Peyer's patch (tissue), 4 donors: ENCODE results near the gene KITLG. TPM values are rescaled to one million over a fixed set of nuclear protein-coding genes. Genes with fewer than 3 reads are reported as not detected.

Experiments used
- DNase-seq, 3 donors: peaks; one replicate each; pipeline ENCODE4 v3.0.0-alpha.2; 2017 to 2019
- H3K27ac ChIP-seq, 4 donors: fragments of 200-600 bp; sonication (generic); one replicate each; pipeline ENCODE4 v1.5.1; 2016 to 2019
- H3K27me3 ChIP-seq, 2 donors: fragments of 200-600 bp; sonication (generic); one replicate each; pipeline ENCODE4 v1.5.1; 2019
- H3K36me3 ChIP-seq, 3 donors: fragments of 200-600 bp; sonication (generic); one replicate each; pipeline ENCODE4 v1.5.1; 2016 to 2019
- H3K4me1 ChIP-seq, 4 donors: fragments of 200-600 bp; sonication (generic); one replicate each; pipeline ENCODE4 v1.5.1; 2016 to 2019
- H3K4me3 ChIP-seq, 4 donors: fragments of 200-600 bp; sonication (generic); 1 replicate in 3 of 4; 2 replicates in 1 of 4; pipeline ENCODE4 v1.5.1; 2016 to 2019; ENCODE audit warnings: mild to moderate bottlenecking in 1 of 4
- H3K9me3 ChIP-seq, 4 donors: fragments of 200-600 bp; sonication (generic); one replicate each; pipeline ENCODE4 v1.5.1; 2016 to 2019; ENCODE audit warnings: mild to moderate bottlenecking in 1 of 4
- POLR2A ChIP-seq, 2 donors: fragments of 450-650 bp; IDR thresholded peaks; one replicate each; pipeline ENCODE4 v1.5.1; 2017; ENCODE audit warnings: antibody characterized with exemption in 2 of 2, mild to moderate bottlenecking in 2 of 2, moderate library complexity in 2 of 2
- total RNA-seq, 4 donors: library from RNA; depleted of rRNA; stranded (reverse); fragments of >200 nt; gene quantifications; one replicate each; pipeline ENCODE4 v1.1.0, GENCODE V29; 2016
- TF ChIP-seq, protein P1 (sequence below), 6 experiments: fragments of 450-650 bp in 4 of 6; fragments of 200-600 bp in 2 of 6; sonication (generic) in 1 of 6; IDR thresholded peaks; one replicate each; pipeline ENCODE4 v1.5.1; 2017 to 2019; ENCODE audit warnings: antibody characterized with exemption in 6 of 6, mild to moderate bottlenecking in 3 of 6, moderate library complexity in 1 of 6

Gene KITLG
- total RNA-seq, 4 donors from 2014 or later = 5.2 to 29.7 (median 9.3) TPM

DNA sequence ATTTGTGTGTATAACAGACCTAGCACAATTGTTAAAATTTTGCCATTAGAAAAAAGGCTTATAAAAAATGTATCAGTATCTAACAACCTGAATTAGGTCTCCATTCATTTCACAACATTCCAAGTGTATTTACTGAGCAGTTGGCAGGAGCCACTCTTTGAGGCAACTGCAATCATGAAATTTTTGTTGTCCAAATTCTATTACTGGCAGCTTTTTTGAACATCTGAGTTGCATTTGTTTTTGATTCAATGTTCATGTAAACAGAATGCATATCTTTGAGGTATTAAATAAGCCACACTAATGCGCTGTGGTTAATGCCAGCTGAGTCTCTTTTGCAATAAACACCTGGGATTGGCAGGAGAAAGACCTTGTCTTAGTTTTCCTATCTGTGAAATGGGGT, 8.7 kb downstream of the KITLG start:
- Histone ChIP-seq H3K4me3 (no peak overlapping the region), H3K4me1 (peaks cover 0 to 19% (median 0%) of the 10 kb centered on the region in 4 donors), H3K27me3 (no peaks in the 10 kb centered on the region), H3K27ac (no peak overlapping the region), H3K36me3 (no peaks in the 10 kb centered on the region), H3K9me3 (no peaks in the 10 kb centered on the region)
- no peak for DNase-seq
- TF ChIP-seq POLR2A (IDR thresholded peaks at IDR 0.05) = no peak
- TF ChIP-seq, protein P1, sequence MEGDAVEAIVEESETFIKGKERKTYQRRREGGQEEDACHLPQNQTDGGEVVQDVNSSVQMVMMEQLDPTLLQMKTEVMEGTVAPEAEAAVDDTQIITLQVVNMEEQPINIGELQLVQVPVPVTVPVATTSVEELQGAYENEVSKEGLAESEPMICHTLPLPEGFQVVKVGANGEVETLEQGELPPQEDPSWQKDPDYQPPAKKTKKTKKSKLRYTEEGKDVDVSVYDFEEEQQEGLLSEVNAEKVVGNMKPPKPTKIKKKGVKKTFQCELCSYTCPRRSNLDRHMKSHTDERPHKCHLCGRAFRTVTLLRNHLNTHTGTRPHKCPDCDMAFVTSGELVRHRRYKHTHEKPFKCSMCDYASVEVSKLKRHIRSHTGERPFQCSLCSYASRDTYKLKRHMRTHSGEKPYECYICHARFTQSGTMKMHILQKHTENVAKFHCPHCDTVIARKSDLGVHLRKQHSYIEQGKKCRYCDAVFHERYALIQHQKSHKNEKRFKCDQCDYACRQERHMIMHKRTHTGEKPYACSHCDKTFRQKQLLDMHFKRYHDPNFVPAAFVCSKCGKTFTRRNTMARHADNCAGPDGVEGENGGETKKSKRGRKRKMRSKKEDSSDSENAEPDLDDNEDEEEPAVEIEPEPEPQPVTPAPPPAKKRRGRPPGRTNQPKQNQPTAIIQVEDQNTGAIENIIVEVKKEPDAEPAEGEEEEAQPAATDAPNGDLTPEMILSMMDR (IDR thresholded peaks at IDR 0.05) = no peak

DNA sequence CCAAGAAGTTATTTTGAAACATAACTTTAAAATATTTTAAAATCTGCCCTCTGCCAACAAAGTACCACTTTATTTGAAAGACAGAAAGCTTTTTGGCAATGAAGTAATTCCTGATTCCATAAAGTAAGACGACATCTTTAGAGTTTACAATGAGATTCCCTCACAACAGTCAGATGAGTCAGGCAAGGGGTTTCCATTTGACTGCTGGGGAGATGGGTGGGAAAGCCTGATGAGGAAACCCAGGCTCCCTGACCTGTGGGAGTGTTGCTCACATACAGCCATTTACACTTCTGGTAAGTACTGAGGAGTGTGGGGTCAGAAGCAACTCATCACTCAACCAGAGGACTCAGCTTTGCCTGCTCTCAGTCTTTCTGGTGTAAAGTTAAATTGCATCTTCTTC, 10.2 kb downstream of the KITLG start:
- Histone ChIP-seq H3K9me3 (no peaks in the 10 kb centered on the region), H3K27me3 (no peaks in the 10 kb centered on the region), H3K36me3 (no peaks in the 10 kb centered on the region), H3K4me3 (no peak overlapping the region), H3K27ac (no peak overlapping the region), H3K4me1 (peaks cover 0 to 28% (median 0%) of the 10 kb centered on the region in 4 donors)
- TF ChIP-seq POLR2A (IDR thresholded peaks at IDR 0.05) = no peak
- TF ChIP-seq, protein P1 (IDR thresholded peaks at IDR 0.05) = no peak
- no peak for DNase-seq

DNA sequence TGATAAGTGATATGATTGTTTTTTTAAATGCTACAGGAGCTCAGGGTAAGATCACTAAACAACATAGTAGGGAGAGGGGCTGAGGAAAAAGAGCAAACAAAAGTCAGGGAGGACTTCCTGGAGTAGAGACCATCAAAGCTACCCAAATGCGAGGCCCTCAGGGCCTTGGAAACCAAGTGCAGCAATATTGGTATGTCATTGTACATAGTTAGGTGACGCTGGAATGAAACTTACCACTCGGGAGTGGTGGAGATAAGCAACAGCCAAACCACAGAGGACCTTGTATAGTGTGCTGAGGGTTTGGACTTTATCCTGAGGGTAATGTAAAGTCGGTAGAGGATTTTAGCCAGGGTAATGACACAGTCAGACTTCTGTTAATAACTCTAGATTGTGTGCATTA, 13.8 kb downstream of the KITLG start:
- no peak overlapping the region for H3K27ac ChIP-seq
- no peak for DNase-seq
- TF ChIP-seq, protein P1 (IDR thresholded peaks at IDR 0.05) = no peak
- H3K4me1 ChIP-seq = peaks cover 0 to 21% (median 0%) of the 10 kb centered on the region in 4 donors
- H3K36me3 ChIP-seq = no peaks in the 10 kb centered on the region
- no peaks in the 10 kb centered on the region for H3K9me3 ChIP-seq
- no peaks in the 10 kb centered on the region for H3K27me3 ChIP-seq
- no peak overlapping the region for H3K4me3 ChIP-seq

DNA sequence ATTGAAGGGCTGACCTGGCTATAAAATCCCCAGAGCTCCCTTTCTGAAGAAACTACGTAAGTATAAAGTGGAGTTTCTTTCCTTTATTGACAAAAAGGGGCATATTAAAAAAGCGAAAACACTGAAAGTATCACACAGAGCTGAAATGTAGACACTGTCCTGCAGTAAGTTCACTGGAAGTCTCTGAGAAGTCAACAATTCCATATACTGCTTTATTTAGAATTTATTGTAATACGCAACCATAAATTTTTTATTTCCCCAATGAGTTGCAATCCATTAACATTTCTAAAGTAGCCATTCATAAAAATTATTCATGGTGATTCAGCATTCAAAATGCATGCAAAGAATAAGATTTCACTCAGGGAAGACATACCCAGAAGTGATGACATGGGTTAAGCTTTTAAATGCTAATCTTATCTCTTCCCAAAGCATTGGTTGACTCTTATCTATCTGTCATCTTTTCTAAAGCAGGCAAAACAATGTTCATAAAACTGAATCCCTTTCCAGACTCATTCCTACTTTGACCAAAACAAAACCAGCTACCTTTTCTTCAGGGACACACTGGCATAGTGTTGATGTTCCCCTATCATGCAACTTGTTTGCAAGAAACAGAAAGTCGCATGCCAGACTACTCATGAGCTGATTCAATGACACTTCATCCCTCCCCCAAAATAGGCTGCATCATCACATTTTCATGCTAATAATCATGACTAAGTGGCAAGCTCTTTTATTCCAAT, 17.3 kb downstream of the KITLG start:
- Histone ChIP-seq H3K36me3 (no peaks in the 10 kb centered on the region), H3K27ac (no peak overlapping the region)
- TF ChIP-seq, protein P1 (IDR thresholded peaks at IDR 0.05) = no peak
- TF ChIP-seq POLR2A (IDR thresholded peaks at IDR 0.05) = no peak

DNA sequence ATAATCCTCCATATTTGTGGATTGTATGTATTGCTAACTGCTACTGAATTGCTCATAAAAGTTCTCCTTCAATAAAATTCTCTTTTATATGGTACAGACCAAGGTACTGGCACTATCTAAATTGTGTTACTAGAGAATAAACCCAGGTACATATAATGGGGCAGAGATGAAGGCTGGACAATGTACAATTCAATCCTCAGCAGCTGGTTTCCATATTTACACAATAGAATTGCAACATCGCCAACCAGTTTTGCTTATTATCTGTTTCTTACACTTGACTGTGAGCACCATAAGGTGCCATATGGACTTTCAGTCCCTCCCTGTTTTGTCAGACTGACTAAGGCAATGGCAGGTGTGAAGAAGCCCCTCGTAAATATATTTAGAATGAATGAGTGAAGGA, 18.1 kb downstream of the KITLG start:
- no peak for DNase-seq
- TF ChIP-seq, protein P1 (IDR thresholded peaks at IDR 0.05) = no peak
- TF ChIP-seq POLR2A (IDR thresholded peaks at IDR 0.05) = no peak
- H3K4me1 ChIP-seq = peaks cover 0 to 24% (median 0%) of the 10 kb centered on the region in 4 donors
- H3K27ac ChIP-seq = no peak overlapping the region
- no peaks in the 10 kb centered on the region for H3K27me3 ChIP-seq
- H3K9me3 ChIP-seq = no peaks in the 10 kb centered on the region
- no peak overlapping the region for H3K4me3 ChIP-seq
- H3K36me3 ChIP-seq = no peaks in the 10 kb centered on the region

More for the DNA sequence above, 17.3 kb downstream of the KITLG start:
- no peak for DNase-seq
- Histone ChIP-seq H3K4me1 (peaks cover 0 to 25% (median 0%) of the 10 kb centered on the region in 4 donors), H3K4me3 (no peak overlapping the region), H3K9me3 (no peaks in the 10 kb centered on the region), H3K27me3 (no peaks in the 10 kb centered on the region)
